ENCODE results near the gene GP1BA.

Gene GP1BA

GRCh38 chr17:4897785-4898184, 34.3 kb upstream of the GP1BA start:
- H4K20me1 ChIP-seq (ENCODE audit: insufficient read depth, low read length), result no peaks in the 10 kb centered on the region
- H3K9me2 ChIP-seq (ENCODE audit: low read depth, low read length), result no peaks in the 10 kb centered on the region
- peaks cover 32% of the 10 kb centered on the region for H3K36me3 ChIP-seq (ENCODE audit: insufficient read depth, low read length)
- H3K27ac ChIP-seq (ENCODE audit: low read depth, low read length, poor library complexity, severe bottlenecking), result no peak overlapping the region
- no peak overlapping the region for H3K4me2 ChIP-seq (ENCODE audit: low read length)
- no peak overlapping the region for H3K9ac ChIP-seq (ENCODE audit: low read length)
- peaks cover 27% of the 10 kb centered on the region for H3K4me1 ChIP-seq (ENCODE audit: insufficient read depth, low read length, severe bottlenecking)
- H2AFZ ChIP-seq (ENCODE audit: low read length), result no peak overlapping the region
- no peak overlapping the region for H3K4me3 ChIP-seq (ENCODE audit: low read depth, low read length, poor library complexity, severe bottlenecking)
- TF ChIP-seq EZH2 (IDR thresholded peaks at IDR 0.05; ENCODE audit: borderline replicate concordance, low read length), result no peak
- no peak for TF ChIP-seq CTCF (IDR thresholded peaks at IDR 0.05; ENCODE audit: low read length)
- H3K9me3 ChIP-seq (ENCODE audit: low read length), result no peaks in the 10 kb centered on the region
- H3F3A ChIP-seq (ENCODE audit: insufficient read depth, low read length), result no peaks in the 10 kb centered on the region
- H3K79me2 ChIP-seq (ENCODE audit: insufficient read depth, low read length), result no peaks in the 10 kb centered on the region
- H3K27me3 ChIP-seq (ENCODE audit: insufficient read depth, low read length), result no peaks in the 10 kb centered on the region

GRCh38 chr17:4898351-4898750, 33.7 kb upstream of the GP1BA start:
- Histone ChIP-seq H3K4me3 (ENCODE audit: low read depth, low read length, poor library complexity, severe bottlenecking) (no peak overlapping the region), H3K4me1 (ENCODE audit: insufficient read depth, low read length, severe bottlenecking) (peaks cover 32% of the 10 kb centered on the region), H3K79me2 (ENCODE audit: insufficient read depth, low read length) (no peaks in the 10 kb centered on the region), H3K27ac (ENCODE audit: low read depth, low read length, poor library complexity, severe bottlenecking) (no peak overlapping the region), H3K4me2 (ENCODE audit: low read length) (no peak overlapping the region), H3K27me3 (ENCODE audit: insufficient read depth, low read length) (no peaks in the 10 kb centered on the region), H2AFZ (ENCODE audit: low read length) (no peak overlapping the region), H3K9me2 (ENCODE audit: low read depth, low read length) (no peaks in the 10 kb centered on the region), H3K9ac (ENCODE audit: low read length) (no peak overlapping the region), H3F3A (ENCODE audit: insufficient read depth, low read length) (no peaks in the 10 kb centered on the region), H3K36me3 (ENCODE audit: insufficient read depth, low read length) (peaks cover 30% of the 10 kb centered on the region), H3K9me3 (ENCODE audit: low read length) (no peaks in the 10 kb centered on the region), H4K20me1 (ENCODE audit: insufficient read depth, low read length) (no peaks in the 10 kb centered on the region)
- TF ChIP-seq EZH2 (IDR thresholded peaks at IDR 0.05; ENCODE audit: borderline replicate concordance, low read length) (no peak), CTCF (IDR thresholded peaks at IDR 0.05; ENCODE audit: low read length) (no peak)

- Histone ChIP-seq H3K4me3 (ENCODE audit: low read depth, low read length, poor library complexity, severe bottlenecking) (peak overlapping the region; percentile 46), H3K79me2 (ENCODE audit: insufficient read depth, low read length) (no peaks in the 10 kb centered on the region), H4K20me1 (ENCODE audit: insufficient read depth, low read length) (no peaks in the 10 kb centered on the region), H3K27ac (ENCODE audit: low read depth, low read length, poor library complexity, severe bottlenecking) (no peak overlapping the region), H3K4me1 (ENCODE audit: insufficient read depth, low read length, severe bottlenecking) (peaks cover 35% of the 10 kb centered on the region), H3K9me3 (ENCODE audit: low read length) (no peaks in the 10 kb centered on the region), H2AFZ (ENCODE audit: low read length) (no peak overlapping the region), H3K9me2 (ENCODE audit: low read depth, low read length) (no peaks in the 10 kb centered on the region), H3F3A (ENCODE audit: insufficient read depth, low read length) (no peaks in the 10 kb centered on the region), H3K36me3 (ENCODE audit: insufficient read depth, low read length) (peaks cover 27% of the 10 kb centered on the region), H3K4me2 (ENCODE audit: low read length) (peak overlapping the region; percentile 76), H3K27me3 (ENCODE audit: insufficient read depth, low read length) (no peaks in the 10 kb centered on the region), H3K9ac (ENCODE audit: low read length) (no peak overlapping the region)
- TF ChIP-seq CTCF (IDR thresholded peaks at IDR 0.05; ENCODE audit: low read length), result no peak
- no peak for TF ChIP-seq EZH2 (IDR thresholded peaks at IDR 0.05; ENCODE audit: borderline replicate concordance, low read length)
Measured at GRCh38 chr17:4898927-4899326, 33.1 kb upstream of the GP1BA start.

Measured in OCI-LY1 (cell line).